Measurements from ENCODE around the gene HNRNPC. TPM values are rescaled to one million over a fixed set of nuclear protein-coding genes. Genes with fewer than 3 reads are reported as not detected.

The HNRNPC gene
- total and polyA plus RNA-seq, 10 of the 15 experiments (the other 5 are each of a cell fraction or from before 2014, with no cell fraction given) = 679 to 1,492 (median 1,262) TPM

- SMC1A ChIA-PET (ENCODE audit: uncharacterized antibody, unreplicated experiment) = no interaction called here
- Histone ChIP-seq H3K79me2 (ENCODE audit: control insufficient read depth, insufficient read depth, low read length) (peaks cover 93% of the 10 kb centered on the region), H4K20me1 (ENCODE audit: control insufficient read depth, insufficient read depth) (peaks cover 14% of the 10 kb centered on the region), H3K4me3 (no peak overlapping the region), H3K4me2 (ENCODE audit: control insufficient read depth, insufficient read depth) (no peak overlapping the region), H3K27ac (ENCODE audit: control insufficient read depth, insufficient read depth) (no peak overlapping the region), H3K36me3 (ENCODE audit: control insufficient read depth in 2 of 2, insufficient read depth in 2 of 2, low read length in 1 of 2) (peaks cover 11 to 44% of the 10 kb centered on the region in 2 experiments), H3K4me1 (ENCODE audit: control insufficient read depth, insufficient read depth, low read length) (0 out of 2 replicates have a peak, but pooled peaks cover 4% of the 10 kb centered on the region), H3K27me3 (replicated peaks in 1 of 2; ENCODE audit: control insufficient read depth in 2 of 2, insufficient read depth in 2 of 2, low read length in 1 of 2) (no peaks in the 10 kb centered on the region), H3K9me3 (replicated peaks; ENCODE audit: control insufficient read depth, insufficient read depth, low read length) (no peaks in the 10 kb centered on the region), H3K9ac (ENCODE audit: control insufficient read depth, insufficient read depth, low read length) (no peak overlapping the region), H2AFZ (ENCODE audit: control insufficient read depth, low read depth, low read length) (no peak overlapping the region)
- POLR2A ChIA-PET = no interaction called here
- FAIRE-seq (no peak), DNase-seq (ENCODE audit: low read depth, low spot score) (no peak), ATAC-seq (no peak)
- in situ Hi-C loops (cut with MboI) = no loop called here
- TF ChIP-seq ZNF384 (IDR thresholded peaks at IDR 0.05; ENCODE audit: borderline replicate concordance, low read depth, low read length) = no peak
- TF ChIP-seq SMARCA5 (IDR thresholded peaks at IDR 0.05) = no peak
- no peak for TF ChIP-seq E2F8 (IDR thresholded peaks at IDR 0.05; ENCODE audit: low read depth, partially characterized antibody)
- TF ChIP-seq POLR2AphosphoS5 (IDR thresholded peaks at IDR 0.05; ENCODE audit: low read length) = peak; percentile 66
- CTCF ChIA-PET = no interaction called here
- no TSS peak for BruUV-seq (replicated peaks)
- intact Hi-C loops (cut with micrococcal nuclease; ENCODE audit: unreplicated experiment) = no loop called here
- 97% methylated on average over 2 of the region's 2 CpGs for WGBS (ENCODE audit: insufficient coverage, insufficient replicate concordance, low lambda C conversion rate, missing lambda C conversion rate)
- RAD21 ChIA-PET (ENCODE audit: unreplicated experiment) = no interaction called here
These were observed 17.1 kb downstream of the HNRNPC start for GRCh38 chr14:21252149-21252548.

GRCh38 chr14:21251215-21251614 lies 18.0 kb downstream of the HNRNPC start:
- no peak overlapping the region for H3K4me3 ChIP-seq
- no peaks in the 10 kb centered on the region for H3K9me3 ChIP-seq (replicated peaks; ENCODE audit: control insufficient read depth, insufficient read depth, low read length)
- H3K79me2 ChIP-seq (ENCODE audit: control insufficient read depth, insufficient read depth, low read length) = peaks cover 92% of the 10 kb centered on the region
- BruUV-seq (replicated peaks) = no TSS peak
- CTCF ChIA-PET = no interaction called here
- TF ChIP-seq POLR2AphosphoS5 (IDR thresholded peaks at IDR 0.05; ENCODE audit: low read length) (peak; percentile 73), SMARCA5 (IDR thresholded peaks at IDR 0.05) (no peak)
- POLR2A ChIA-PET = interaction anchor here (1.4 kb wide), 1 partner anchor 14 kb away, joined by 4 read pairs; no protein-coding TSS in a partner anchor
- H3K27ac ChIP-seq (ENCODE audit: control insufficient read depth, insufficient read depth) = no peak overlapping the region
- in situ Hi-C loops (cut with MboI) = no loop called here
- intact Hi-C loops (cut with micrococcal nuclease; ENCODE audit: unreplicated experiment) = no loop called here
- peaks cover 11% of the 10 kb centered on the region for H4K20me1 ChIP-seq (ENCODE audit: control insufficient read depth, insufficient read depth)
- ATAC-seq (no peak), FAIRE-seq (no peak), DNase-seq (ENCODE audit: low read depth, low spot score) (no peak)
- SMC1A ChIA-PET (ENCODE audit: uncharacterized antibody, unreplicated experiment) = no interaction called here
- H3K4me2 ChIP-seq (ENCODE audit: control insufficient read depth, insufficient read depth) = no peak overlapping the region
- peaks cover 6 to 45% of the 10 kb centered on the region in 2 experiments for H3K36me3 ChIP-seq (ENCODE audit: control insufficient read depth in 2 of 2, insufficient read depth in 2 of 2, low read length in 1 of 2)
- H3K27me3 ChIP-seq (replicated peaks in 1 of 2; ENCODE audit: control insufficient read depth in 2 of 2, insufficient read depth in 2 of 2, low read length in 1 of 2) = no peaks in the 10 kb centered on the region
- 96% methylated on average over 5 of the region's 5 CpGs for WGBS (ENCODE audit: insufficient coverage, insufficient replicate concordance, low lambda C conversion rate, missing lambda C conversion rate)
- H2AFZ ChIP-seq (ENCODE audit: control insufficient read depth, low read depth, low read length) = no peak overlapping the region
- RAD21 ChIA-PET (ENCODE audit: unreplicated experiment) = no interaction called here
- H3K9ac ChIP-seq (ENCODE audit: control insufficient read depth, insufficient read depth, low read length) = no peak overlapping the region
- H3K4me1 ChIP-seq (ENCODE audit: control insufficient read depth, insufficient read depth, low read length) = no peaks in the 10 kb centered on the region

Measured in GM12878 (cell line).